ENCODE measurements around the gene CORO2B.

The CORO2B gene

DNA sequence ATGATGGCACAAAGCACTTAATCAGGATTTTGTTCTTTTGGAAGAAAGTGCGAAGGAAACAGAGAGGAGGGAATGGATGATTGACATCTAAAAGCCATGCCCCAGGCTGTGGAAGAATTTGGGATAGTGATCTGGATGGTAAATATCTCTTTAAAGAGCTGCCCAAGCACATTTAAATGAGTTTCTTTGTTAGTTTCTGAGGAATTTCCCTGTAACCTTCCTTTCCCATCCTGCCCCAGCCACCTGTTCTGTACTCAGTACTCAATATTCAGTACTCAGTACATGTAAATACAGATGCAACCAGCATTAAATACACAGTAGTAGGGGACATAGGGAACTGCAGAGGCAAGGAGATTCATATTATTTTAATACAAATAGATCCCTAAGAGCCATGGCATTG lies 7.8 kb upstream of the CORO2B start:
- in situ Hi-C loops (cut with HindIII; ENCODE audit: low sequenced_read_pairs) = no loop called here
- TF ChIP-seq, protein P1, sequence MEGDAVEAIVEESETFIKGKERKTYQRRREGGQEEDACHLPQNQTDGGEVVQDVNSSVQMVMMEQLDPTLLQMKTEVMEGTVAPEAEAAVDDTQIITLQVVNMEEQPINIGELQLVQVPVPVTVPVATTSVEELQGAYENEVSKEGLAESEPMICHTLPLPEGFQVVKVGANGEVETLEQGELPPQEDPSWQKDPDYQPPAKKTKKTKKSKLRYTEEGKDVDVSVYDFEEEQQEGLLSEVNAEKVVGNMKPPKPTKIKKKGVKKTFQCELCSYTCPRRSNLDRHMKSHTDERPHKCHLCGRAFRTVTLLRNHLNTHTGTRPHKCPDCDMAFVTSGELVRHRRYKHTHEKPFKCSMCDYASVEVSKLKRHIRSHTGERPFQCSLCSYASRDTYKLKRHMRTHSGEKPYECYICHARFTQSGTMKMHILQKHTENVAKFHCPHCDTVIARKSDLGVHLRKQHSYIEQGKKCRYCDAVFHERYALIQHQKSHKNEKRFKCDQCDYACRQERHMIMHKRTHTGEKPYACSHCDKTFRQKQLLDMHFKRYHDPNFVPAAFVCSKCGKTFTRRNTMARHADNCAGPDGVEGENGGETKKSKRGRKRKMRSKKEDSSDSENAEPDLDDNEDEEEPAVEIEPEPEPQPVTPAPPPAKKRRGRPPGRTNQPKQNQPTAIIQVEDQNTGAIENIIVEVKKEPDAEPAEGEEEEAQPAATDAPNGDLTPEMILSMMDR (IDR thresholded peaks at IDR 0.05; ENCODE audit: low read depth, low read length, missing control alignments) = no peak
- no peak for DNase-seq (ENCODE audit: low read depth)
- H3K4me3 ChIP-seq (ENCODE audit: low read depth, low read length) = no peak overlapping the region

DNA sequence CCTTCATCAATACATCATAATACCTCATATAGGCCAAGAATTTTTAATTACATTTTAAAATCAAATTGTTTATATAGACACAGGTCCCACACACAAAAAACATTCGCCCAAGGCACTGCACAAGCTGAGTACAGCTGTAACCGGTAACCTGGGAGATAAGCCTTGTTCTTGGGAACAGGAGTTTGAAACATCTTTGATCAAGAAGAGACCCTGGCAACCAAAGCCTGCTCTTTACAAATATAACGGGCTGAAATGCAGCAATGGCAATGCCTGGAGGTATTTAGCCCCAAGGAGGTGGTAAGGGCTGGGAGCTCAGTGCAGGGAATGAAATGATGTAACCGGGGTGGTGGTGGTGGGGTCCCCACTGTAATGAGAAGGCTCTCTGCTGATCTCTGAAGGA lies 7.2 kb upstream of the CORO2B start:
- DNase-seq (ENCODE audit: low read depth) = no peak
- in situ Hi-C loops (cut with HindIII; ENCODE audit: low sequenced_read_pairs) = no loop called here
- H3K4me3 ChIP-seq (ENCODE audit: low read depth, low read length) = no peak overlapping the region
- TF ChIP-seq, protein P1 (IDR thresholded peaks at IDR 0.05; ENCODE audit: low read depth, low read length, missing control alignments) = no peak

GRCh38 chr15:68572309-68572708 lies 6.5 kb upstream of the CORO2B start:
- no peak for DNase-seq (ENCODE audit: low read depth)
- in situ Hi-C loops (cut with HindIII; ENCODE audit: low sequenced_read_pairs) = no loop called here
- TF ChIP-seq, protein P1 (IDR thresholded peaks at IDR 0.05; ENCODE audit: low read depth, low read length, missing control alignments) = no peak
- H3K4me3 ChIP-seq (ENCODE audit: low read depth, low read length) = no peak overlapping the region

- in situ Hi-C loops (cut with HindIII; ENCODE audit: low sequenced_read_pairs) = no loop called here
- TF ChIP-seq, protein P1 (IDR thresholded peaks at IDR 0.05; ENCODE audit: low read depth, low read length, missing control alignments) = no peak
- no peak for DNase-seq (ENCODE audit: low read depth)
- H3K4me3 ChIP-seq (ENCODE audit: low read depth, low read length) = no peak overlapping the region
These were observed 5.9 kb upstream of the CORO2B start for GRCh38 chr15:68572921-68573320.

GRCh38 chr15:68574046-68574445 lies 4.7 kb upstream of the CORO2B start:
- in situ Hi-C loops (cut with HindIII; ENCODE audit: low sequenced_read_pairs) = no loop called here
- TF ChIP-seq, protein P1 (IDR thresholded peaks at IDR 0.05; ENCODE audit: low read depth, low read length, missing control alignments) = no peak
- H3K4me3 ChIP-seq (ENCODE audit: low read depth, low read length) = no peak overlapping the region
- no peak for DNase-seq (ENCODE audit: low read depth)

GRCh38 chr15:68574629-68575028 lies 4.2 kb upstream of the CORO2B start:
- in situ Hi-C loops (cut with HindIII; ENCODE audit: low sequenced_read_pairs) = no loop called here

More at GRCh38 chr15:68574629-68575028, 4.2 kb upstream of the CORO2B start:
- DNase-seq (ENCODE audit: low read depth) = no peak
- no peak overlapping the region for H3K4me3 ChIP-seq (ENCODE audit: low read depth, low read length)
- TF ChIP-seq, protein P1 (IDR thresholded peaks at IDR 0.05; ENCODE audit: low read depth, low read length, missing control alignments) = no peak

Data from astrocyte of the cerebellum (primary cell).